Gastrocnemius medialis (tissue), 4 donors: ENCODE data around the gene DQX1. TPM values are rescaled to one million over a fixed set of nuclear protein-coding genes. Genes with fewer than 3 reads are reported as not detected.

Source experiments
- ATAC-seq, 2 donors: fragments of 150-250 bp; one replicate each; pipeline ENCODE4 v1.9.1; 2016
- DNase-seq, 2 donors: peaks; one replicate each; pipeline ENCODE4 v3.0.0-alpha.2; 2019
- H3K27ac ChIP-seq, 4 donors: fragments of 200-600 bp; sonication (generic); 1 replicate in 1 of 4; 2 replicates in 3 of 4; pipeline ENCODE4 v1.5.1; 2016 to 2018; ENCODE audit warnings: mild to moderate bottlenecking in 2 of 4, moderate library complexity in 1 of 4
- H3K27me3 ChIP-seq, 3 donors: fragments of 200-600 bp; sonication (generic) in 2 of 3; 1 replicate in 1 of 3; 2 replicates in 2 of 3; pipeline versions ENCODE4 v1.5.1 to v1.6.0; 2016 to 2019; ENCODE audit warnings: mild to moderate bottlenecking in 1 of 3, moderate library complexity in 1 of 3
- H3K36me3 ChIP-seq, 2 donors: fragments of 200-600 bp; sonication (generic) in 1 of 2; one replicate each; pipeline ENCODE4 v1.5.1; 2017 to 2018
- H3K4me1 ChIP-seq, 2 donors: fragments of 200-600 bp; sonication (generic) in 1 of 2; one replicate each; pipeline ENCODE4 v1.5.1; 2016 to 2017; ENCODE audit warnings: mild to moderate bottlenecking in 2 of 2
- H3K4me3 ChIP-seq, 4 donors: fragments of 200-600 bp; sonication (generic) in 3 of 4; 1 replicate in 1 of 4; 2 replicates in 3 of 4; pipeline ENCODE4 v1.5.1; 2016 to 2019; ENCODE audit warnings: mild to moderate bottlenecking in 2 of 4
- H3K9me3 ChIP-seq, 3 donors: fragments of 200-600 bp; sonication (generic) in 2 of 3; 1 replicate in 1 of 3; 2 replicates in 2 of 3; pipeline ENCODE4 v1.5.1; 2016 to 2019
- POLR2A ChIP-seq, 2 donors: fragments of 450-650 bp; IDR thresholded peaks; one replicate each; pipeline ENCODE4 v1.6.1; 2017; ENCODE audit warnings: antibody characterized with exemption in 2 of 2, mild to moderate bottlenecking in 2 of 2, moderate library complexity in 2 of 2
- in situ Hi-C, 4 donors: fragments of 200-750 bp; cut with MboI; loops; one replicate each; pipeline versions ENCODE4 v1.15.0 to v1.8.0; 2017; ENCODE audit warnings: low sequenced_read_pairs in 4 of 4
- intact Hi-C: fragments of 100-400 bp; cut with DNase I; formaldehyde crosslinking; loops from one replicate; pipeline ENCODE4 v1.15.1; 2023; ENCODE audit warnings: low total_unique reads
- total RNA-seq, 4 donors: library from RNA; depleted of rRNA; stranded (reverse); fragments of >200 nt; gene quantifications; one replicate each; pipeline versions ENCODE4 v1.1.0 to v1.2.3, GENCODE V29; 2016
- TF ChIP-seq, protein P1 (sequence below), 5 experiments: fragments of 450-650 bp in 3 of 5; fragments of 200-600 bp in 2 of 5; sonication (generic) in 2 of 5; IDR thresholded peaks in 4 of 5; conservative IDR thresholded peaks in 1 of 5; 1 replicate in 4 of 5; 2 replicates in 1 of 5; pipeline ENCODE4 v1.5.1; 2016 to 2019; ENCODE audit warnings: antibody characterized with exemption in 5 of 5, mild to moderate bottlenecking in 3 of 5, moderate library complexity in 3 of 5

The DQX1 gene
- total RNA-seq, 4 donors from 2014 or later = 0.24 TPM; not detected in 3

- peaks cover 4 to 9% (median 8%) of the 10 kb centered on the region in 3 donors for H3K27me3 ChIP-seq
- H3K36me3 ChIP-seq = peaks cover 0 to 29% of the 10 kb centered on the region in 2 donors
- in situ Hi-C loops (loop anchor here in 1 of 4 donors (25.0 kb wide), 1 partner anchor 1288 kb away; the partner anchor contains the start of genes CCT7 and PRADC1), intact Hi-C loops (loop anchor here (10.0 kb wide), 1 partner anchor 310 kb away; the partner anchor contains the start of gene HK2)
- no peak for ATAC-seq
- H3K9me3 ChIP-seq = no peaks in the 10 kb centered on the region
- TF ChIP-seq, protein P1, sequence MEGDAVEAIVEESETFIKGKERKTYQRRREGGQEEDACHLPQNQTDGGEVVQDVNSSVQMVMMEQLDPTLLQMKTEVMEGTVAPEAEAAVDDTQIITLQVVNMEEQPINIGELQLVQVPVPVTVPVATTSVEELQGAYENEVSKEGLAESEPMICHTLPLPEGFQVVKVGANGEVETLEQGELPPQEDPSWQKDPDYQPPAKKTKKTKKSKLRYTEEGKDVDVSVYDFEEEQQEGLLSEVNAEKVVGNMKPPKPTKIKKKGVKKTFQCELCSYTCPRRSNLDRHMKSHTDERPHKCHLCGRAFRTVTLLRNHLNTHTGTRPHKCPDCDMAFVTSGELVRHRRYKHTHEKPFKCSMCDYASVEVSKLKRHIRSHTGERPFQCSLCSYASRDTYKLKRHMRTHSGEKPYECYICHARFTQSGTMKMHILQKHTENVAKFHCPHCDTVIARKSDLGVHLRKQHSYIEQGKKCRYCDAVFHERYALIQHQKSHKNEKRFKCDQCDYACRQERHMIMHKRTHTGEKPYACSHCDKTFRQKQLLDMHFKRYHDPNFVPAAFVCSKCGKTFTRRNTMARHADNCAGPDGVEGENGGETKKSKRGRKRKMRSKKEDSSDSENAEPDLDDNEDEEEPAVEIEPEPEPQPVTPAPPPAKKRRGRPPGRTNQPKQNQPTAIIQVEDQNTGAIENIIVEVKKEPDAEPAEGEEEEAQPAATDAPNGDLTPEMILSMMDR (IDR thresholded peaks at IDR 0.05 in 4 of 5, conservative IDR thresholded peaks at IDR 0.05 in 1 of 5) = no peak
- no peak for TF ChIP-seq POLR2A (IDR thresholded peaks at IDR 0.05)
- DNase-seq = no peak
- no peak overlapping the region for H3K27ac ChIP-seq
- H3K4me3 ChIP-seq = no peak overlapping the region
- H3K4me1 ChIP-seq = peaks cover 10 to 17% of the 10 kb centered on the region in 2 donors
Observed at GRCh38 chr2:74524955-74525716, 895 bp downstream of the DQX1 start.

DNA sequence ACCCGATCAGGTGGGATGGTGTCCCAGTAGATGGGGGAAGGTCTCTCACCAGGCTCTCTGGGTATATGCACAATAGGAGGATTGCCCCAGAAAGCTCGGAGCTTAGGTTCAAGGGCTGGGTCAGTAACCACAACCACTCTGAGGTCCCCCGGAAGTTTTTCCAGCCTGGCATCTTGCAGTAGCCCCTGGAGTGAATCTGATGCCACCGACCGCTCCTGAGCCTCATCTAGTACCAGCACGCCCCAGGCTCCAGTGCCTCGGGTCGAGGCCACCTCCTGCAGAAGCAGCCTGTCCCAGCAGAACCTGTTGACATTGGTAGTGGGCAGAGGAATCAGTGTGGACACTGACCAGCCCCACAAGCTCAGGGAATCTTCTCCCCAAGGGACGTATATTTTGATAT, 2.0 kb downstream of the DQX1 start:
- DNase-seq (no peak), ATAC-seq (no peak)
- Histone ChIP-seq H3K9me3 (no peaks in the 10 kb centered on the region), H3K4me1 (peaks cover 10 to 15% of the 10 kb centered on the region in 2 donors), H3K36me3 (peaks cover 0 to 29% of the 10 kb centered on the region in 2 donors), H3K27ac (no peak overlapping the region), H3K27me3 (peaks cover 13 to 20% (median 19%) of the 10 kb centered on the region in 3 donors), H3K4me3 (no peak overlapping the region)
- in situ Hi-C loops = no loop called here
- intact Hi-C loops = loop anchor here (10.0 kb wide), 1 partner anchor 311 kb away; the partner anchor contains the start of gene HK2
- no peak for TF ChIP-seq POLR2A (IDR thresholded peaks at IDR 0.05)
- TF ChIP-seq, protein P1 (IDR thresholded peaks at IDR 0.05 in 4 of 5, conservative IDR thresholded peaks at IDR 0.05 in 1 of 5) = no peak

DNA sequence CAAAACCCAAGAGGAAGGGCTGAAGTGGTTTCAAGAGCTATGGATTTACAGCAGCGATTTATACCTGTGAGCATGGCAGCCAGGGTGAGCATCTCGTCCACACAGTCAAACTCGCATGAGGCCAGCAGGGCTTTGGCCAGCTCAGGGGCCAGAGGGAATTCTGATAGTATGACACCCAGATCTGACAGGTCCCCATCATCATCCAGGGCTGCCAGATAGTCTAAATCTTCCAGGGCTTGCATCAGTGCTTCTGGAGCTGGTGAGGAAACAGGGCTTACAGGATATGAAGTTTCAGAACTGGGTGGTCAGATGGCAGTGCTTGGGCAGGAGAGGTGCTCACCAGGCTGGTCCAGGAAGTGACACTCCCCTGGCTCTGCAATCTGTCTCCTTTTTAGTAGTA, 3.5 kb downstream of the DQX1 start:
- Histone ChIP-seq H3K4me1 (peaks cover 0 to under 1% of the 10 kb centered on the region in 2 donors), H3K9me3 (no peaks in the 10 kb centered on the region), H3K27me3 (peaks cover 26 to 35% (median 34%) of the 10 kb centered on the region in 3 donors), H3K36me3 (peaks cover 0 to 21% of the 10 kb centered on the region in 2 donors), H3K4me3 (no peak overlapping the region), H3K27ac (no peak overlapping the region)
- ATAC-seq (no peak), DNase-seq (no peak)
- intact Hi-C loops (loop anchor here (10.0 kb wide), 1 partner anchor 312 kb away; the partner anchor contains the start of gene HK2), in situ Hi-C loops (no loop called here)
- no peak for TF ChIP-seq POLR2A (IDR thresholded peaks at IDR 0.05)
- TF ChIP-seq, protein P1 (IDR thresholded peaks at IDR 0.05 in 4 of 5, conservative IDR thresholded peaks at IDR 0.05 in 1 of 5) = no peak

DNA sequence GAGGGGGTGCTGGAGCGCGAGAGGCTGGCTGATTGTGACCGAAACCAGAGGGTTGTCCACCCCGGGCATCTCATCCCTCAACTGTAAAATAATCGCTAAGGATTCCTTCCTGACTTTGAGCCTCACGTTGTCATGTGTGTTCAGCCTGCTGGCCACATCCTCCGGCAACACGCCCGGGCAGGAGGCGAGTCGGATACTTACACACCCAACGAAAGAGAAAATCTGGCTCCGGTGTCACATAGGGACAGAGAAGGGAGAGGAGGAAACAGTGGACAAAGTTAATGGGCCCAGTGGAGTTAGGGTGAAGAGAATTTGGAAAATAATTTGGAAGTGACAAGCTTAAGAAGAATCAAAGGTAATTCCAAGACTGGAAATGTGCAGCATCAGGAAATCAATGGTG, 9.4 kb downstream of the DQX1 start:
- intact Hi-C loops = no loop called here
- Histone ChIP-seq H3K4me3 (peak overlapping the region; percentile 43 to 59 (median 45)), H3K27me3 (peaks cover 81 to 94% (median 93%) of the 10 kb centered on the region in 3 donors), H3K36me3 (no peaks in the 10 kb centered on the region), H3K27ac (no peak overlapping the region), H3K9me3 (no peaks in the 10 kb centered on the region), H3K4me1 (peaks cover 7 to 17% of the 10 kb centered on the region in 2 donors)
- DNase-seq (no peak), ATAC-seq (no peak)
- TF ChIP-seq, protein P1 (IDR thresholded peaks at IDR 0.05 in 4 of 5, conservative IDR thresholded peaks at IDR 0.05 in 1 of 5) = no peak
- TF ChIP-seq POLR2A (IDR thresholded peaks at IDR 0.05) = no peak
- in situ Hi-C loops = no loop called here
